ENCODE measurements around the gene SELENOT. TPM values are rescaled to one million over a fixed set of nuclear protein-coding genes. Genes with fewer than 3 reads are reported as not detected.

SELENOT gene
- total RNA-seq, 1 donor from 2014 or later: 118 TPM

DNA sequence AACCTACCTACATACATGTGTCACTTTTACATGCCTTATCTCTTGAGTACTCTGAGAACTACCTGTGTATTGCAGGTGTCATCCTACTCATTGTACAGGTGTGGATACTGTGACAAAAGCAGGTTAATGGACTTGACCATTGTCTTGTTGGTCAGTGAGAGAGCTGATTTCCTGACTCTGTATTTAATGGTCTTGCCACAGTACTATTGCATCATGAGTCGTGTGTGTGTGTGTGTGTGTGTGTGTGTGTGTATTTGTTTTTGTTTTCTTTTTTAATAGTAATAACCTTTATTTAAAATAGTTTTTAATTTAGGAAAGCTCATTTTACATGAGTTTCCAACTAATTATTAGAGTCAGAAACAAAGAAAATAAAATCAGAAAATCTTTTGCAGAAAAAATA, 7.7 kb downstream of the SELENOT start:
- intact Hi-C loops (cut with DNase I): no loop called here
- Histone ChIP-seq H3K4me3 (no peak overlapping the region), H3K9me3 (no peaks in the 10 kb centered on the region), H3K27me3 (no peaks in the 10 kb centered on the region), H3K4me1 (peaks cover 32% of the 10 kb centered on the region), H3K27ac (no peak overlapping the region), H3K36me3 (peaks cover 18% of the 10 kb centered on the region)
- TF ChIP-seq, protein P1, sequence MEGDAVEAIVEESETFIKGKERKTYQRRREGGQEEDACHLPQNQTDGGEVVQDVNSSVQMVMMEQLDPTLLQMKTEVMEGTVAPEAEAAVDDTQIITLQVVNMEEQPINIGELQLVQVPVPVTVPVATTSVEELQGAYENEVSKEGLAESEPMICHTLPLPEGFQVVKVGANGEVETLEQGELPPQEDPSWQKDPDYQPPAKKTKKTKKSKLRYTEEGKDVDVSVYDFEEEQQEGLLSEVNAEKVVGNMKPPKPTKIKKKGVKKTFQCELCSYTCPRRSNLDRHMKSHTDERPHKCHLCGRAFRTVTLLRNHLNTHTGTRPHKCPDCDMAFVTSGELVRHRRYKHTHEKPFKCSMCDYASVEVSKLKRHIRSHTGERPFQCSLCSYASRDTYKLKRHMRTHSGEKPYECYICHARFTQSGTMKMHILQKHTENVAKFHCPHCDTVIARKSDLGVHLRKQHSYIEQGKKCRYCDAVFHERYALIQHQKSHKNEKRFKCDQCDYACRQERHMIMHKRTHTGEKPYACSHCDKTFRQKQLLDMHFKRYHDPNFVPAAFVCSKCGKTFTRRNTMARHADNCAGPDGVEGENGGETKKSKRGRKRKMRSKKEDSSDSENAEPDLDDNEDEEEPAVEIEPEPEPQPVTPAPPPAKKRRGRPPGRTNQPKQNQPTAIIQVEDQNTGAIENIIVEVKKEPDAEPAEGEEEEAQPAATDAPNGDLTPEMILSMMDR (IDR thresholded peaks at IDR 0.05): no peak
- ATAC-seq (peak; percentile 35), DNase-seq (no peak)

DNA sequence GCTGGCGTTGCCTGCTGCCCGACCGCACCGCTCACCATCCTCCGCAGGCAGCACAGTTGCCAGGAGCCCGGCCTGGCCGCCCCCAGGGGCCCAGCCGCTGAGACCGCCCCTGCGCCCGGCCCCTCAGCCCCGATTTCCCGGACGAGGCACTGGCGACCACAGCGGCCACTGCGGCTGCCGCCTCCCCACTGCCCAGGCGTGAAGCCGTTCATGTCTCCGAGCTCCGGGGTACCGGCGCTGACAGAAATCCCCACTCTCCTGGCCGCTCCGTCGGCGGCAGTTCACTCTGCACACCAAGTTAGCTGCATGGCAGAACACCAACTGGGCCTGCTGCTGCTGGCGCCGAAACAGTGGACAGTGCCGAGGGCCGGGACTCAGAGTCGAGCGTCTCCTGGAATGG, 8.5 kb downstream of the SELENOT start:
- Histone ChIP-seq H3K4me3 (no peak overlapping the region), H3K4me1 (peaks cover 23% of the 10 kb centered on the region), H3K27me3 (no peaks in the 10 kb centered on the region), H3K36me3 (peaks cover 18% of the 10 kb centered on the region), H3K27ac (no peak overlapping the region), H3K9me3 (no peaks in the 10 kb centered on the region)
- TF ChIP-seq, protein P1 (IDR thresholded peaks at IDR 0.05): no peak
- ATAC-seq (peak; percentile 14), DNase-seq (no peak)
- intact Hi-C loops (cut with DNase I): no loop called here

- no peak overlapping the region for H3K4me3 ChIP-seq
- ATAC-seq (no peak), DNase-seq (no peak)
- intact Hi-C loops (cut with DNase I): no loop called here
- no peak overlapping the region for H3K27ac ChIP-seq
- TF ChIP-seq, protein P1 (IDR thresholded peaks at IDR 0.05): no peak
- peaks cover 15% of the 10 kb centered on the region for H3K4me1 ChIP-seq
- no peaks in the 10 kb centered on the region for H3K27me3 ChIP-seq
- H3K9me3 ChIP-seq: no peaks in the 10 kb centered on the region
- peaks cover 18% of the 10 kb centered on the region for H3K36me3 ChIP-seq
Measured at GRCh38 chr3:150612494-150612893, 9.4 kb downstream of the SELENOT start.

GRCh38 chr3:150613034-150613433, 9.9 kb downstream of the SELENOT start:
- Histone ChIP-seq H3K27me3 (no peaks in the 10 kb centered on the region), H3K36me3 (peaks cover 18% of the 10 kb centered on the region), H3K27ac (no peak overlapping the region), H3K4me1 (peaks cover 9% of the 10 kb centered on the region), H3K9me3 (no peaks in the 10 kb centered on the region), H3K4me3 (no peak overlapping the region)
- ATAC-seq (no peak), DNase-seq (no peak)
- TF ChIP-seq, protein P1 (IDR thresholded peaks at IDR 0.05): no peak
- intact Hi-C loops (cut with DNase I): no loop called here

DNA sequence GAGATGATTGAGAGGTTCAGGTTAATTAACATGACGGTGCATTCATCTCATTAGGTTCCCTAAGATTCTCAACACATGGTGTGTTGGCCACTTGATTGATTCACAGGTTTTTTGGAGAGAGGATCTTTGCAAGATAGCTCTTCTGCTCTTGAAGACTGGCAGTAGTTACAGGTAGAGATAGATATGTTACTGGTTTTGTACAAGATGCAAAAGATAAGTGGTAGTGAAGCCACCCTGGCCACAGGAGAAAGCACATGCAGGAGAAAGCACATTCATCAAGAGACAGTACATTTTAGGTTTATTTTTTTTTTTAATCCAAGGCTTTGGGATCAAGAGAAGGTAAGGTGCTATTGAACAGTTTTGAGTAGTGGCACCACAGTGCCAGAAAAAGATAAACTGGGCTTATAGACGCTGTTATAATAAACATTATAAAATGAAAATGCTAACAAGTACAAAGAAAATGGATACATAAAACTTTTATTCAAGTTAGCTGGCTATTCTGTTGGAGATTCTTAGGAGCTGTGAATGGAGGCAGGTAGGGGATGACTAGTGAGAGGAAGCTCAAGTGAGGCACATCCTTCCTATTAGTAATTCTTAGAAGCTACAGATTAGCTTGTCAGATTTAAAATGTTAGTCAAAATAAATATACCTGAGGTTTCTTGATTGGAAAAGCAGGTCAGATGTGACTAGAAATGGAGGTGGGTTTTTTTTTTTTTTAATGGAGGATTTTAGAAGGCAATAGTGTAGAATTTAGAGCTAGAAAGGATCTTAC, 10.8 kb downstream of the SELENOT start:
- TF ChIP-seq, protein P1 (IDR thresholded peaks at IDR 0.05): no peak
- no peak overlapping the region for H3K27ac ChIP-seq
- no peaks in the 10 kb centered on the region for H3K9me3 ChIP-seq
- H3K36me3 ChIP-seq: peaks cover 18% of the 10 kb centered on the region
- H3K27me3 ChIP-seq: no peaks in the 10 kb centered on the region
- intact Hi-C loops (cut with DNase I): no loop called here
- no peak overlapping the region for H3K4me3 ChIP-seq
- no peak for DNase-seq
- peaks cover 7% of the 10 kb centered on the region for H3K4me1 ChIP-seq
- ATAC-seq: no peak
